IPS-NIHi11 (cell line): ENCODE data around the gene TMEM144.

Experiments
- DNase-seq: peaks from one replicate; pipeline ENCODE4 v3.0.0; 2012; ENCODE audit warnings: mixed read lengths, low spot score

TMEM144 gene

GRCh38 chr4:158300012-158300411 is 89.7 kb downstream of the TMEM144 start:
- DNase-seq = no peak

DNA sequence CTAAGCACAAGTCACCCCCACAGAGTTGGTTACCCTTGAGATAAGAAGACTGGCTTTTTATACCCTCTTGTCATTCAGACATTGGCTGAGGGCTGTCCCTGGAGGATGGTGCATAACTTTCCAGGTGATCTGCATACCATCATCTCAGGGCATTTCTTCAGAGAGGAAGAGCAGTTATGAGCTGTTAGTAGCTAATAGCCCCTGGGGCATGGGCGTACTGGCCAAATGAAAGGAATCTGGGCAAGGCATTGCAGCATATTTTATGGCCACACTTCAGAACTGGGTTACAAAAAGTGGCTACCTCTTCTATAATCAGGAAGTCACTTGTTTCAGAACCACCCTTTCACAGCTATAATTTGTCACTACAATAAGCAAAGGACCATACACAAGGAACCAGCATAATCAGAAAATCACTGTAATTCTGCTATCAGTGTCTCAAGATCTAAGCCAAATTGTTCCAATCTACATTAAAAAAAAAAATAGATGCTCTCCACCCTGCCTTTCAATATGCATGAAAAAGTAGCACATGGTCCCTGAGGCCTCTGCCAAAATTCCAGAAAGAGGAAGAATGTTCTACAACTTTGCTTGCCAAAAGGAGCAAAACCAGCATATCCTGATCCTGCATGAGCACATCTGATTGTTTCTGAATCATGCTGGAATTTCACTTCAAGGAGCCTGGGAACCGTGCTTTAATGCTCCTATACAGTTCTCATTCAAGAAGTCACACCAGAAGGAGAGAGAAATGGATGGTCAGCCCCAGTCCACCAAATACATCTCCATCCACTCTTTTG is 92.0 kb downstream of the TMEM144 start:
- DNase-seq = no peak

GRCh38 chr4:158304694-158305093 is 94.4 kb downstream of the TMEM144 start:
- DNase-seq = no peak
